Measurements from ENCODE around the gene SMIM1.

The SMIM1 gene

GRCh38 chr1:3771108-3772026, 1.2 kb upstream of the SMIM1 start:
- peak overlapping the region; percentile 52 for H3K4me3 ChIP-seq (ENCODE audit: low read depth, low read length)
- no peak for DNase-seq (ENCODE audit: low read depth)
- in situ Hi-C loops (cut with HindIII; ENCODE audit: low sequenced_read_pairs): loop anchor here (5.0 kb wide), 1 partner anchor 124 kb away; no protein-coding TSS in a partner anchor
- no peak for TF ChIP-seq CTCF (IDR thresholded peaks at IDR 0.05; ENCODE audit: low read depth, low read length, missing control alignments)

GRCh38 chr1:3772027-3772714, 378 bp upstream of the SMIM1 start:
- TF ChIP-seq CTCF (IDR thresholded peaks at IDR 0.05; ENCODE audit: low read depth, low read length, missing control alignments): no peak
- in situ Hi-C loops (cut with HindIII; ENCODE audit: low sequenced_read_pairs): loop anchor here (5.0 kb wide), 1 partner anchor 125 kb away; no protein-coding TSS in a partner anchor
- H3K4me3 ChIP-seq (ENCODE audit: low read depth, low read length): peak overlapping the region; percentile 52
- peak; percentile 38 for DNase-seq (ENCODE audit: low read depth)

- no peak for TF ChIP-seq CTCF (IDR thresholded peaks at IDR 0.05; ENCODE audit: low read depth, low read length, missing control alignments)
- H3K4me3 ChIP-seq (ENCODE audit: low read depth, low read length): no peak overlapping the region
- DNase-seq (ENCODE audit: low read depth): no peak
- in situ Hi-C loops (cut with HindIII; ENCODE audit: low sequenced_read_pairs): loop anchor here (5.0 kb wide), 1 partner anchor 126 kb away; no protein-coding TSS in a partner anchor
These were observed 1.2 kb downstream of the SMIM1 start for GRCh38 chr1:3773572-3774275.

GRCh38 chr1:3774276-3774945, 1.9 kb downstream of the SMIM1 start:
- in situ Hi-C loops (cut with HindIII; ENCODE audit: low sequenced_read_pairs): loop anchor here (5.0 kb wide), 1 partner anchor 127 kb away; no protein-coding TSS in a partner anchor
- TF ChIP-seq CTCF (IDR thresholded peaks at IDR 0.05; ENCODE audit: low read depth, low read length, missing control alignments): no peak
- no peak for DNase-seq (ENCODE audit: low read depth)
- H3K4me3 ChIP-seq (ENCODE audit: low read depth, low read length): no peak overlapping the region

- no peak for DNase-seq (ENCODE audit: low read depth)
- no peak overlapping the region for H3K4me3 ChIP-seq (ENCODE audit: low read depth, low read length)
- in situ Hi-C loops (cut with HindIII; ENCODE audit: low sequenced_read_pairs): loop anchor here (5.0 kb wide), 1 partner anchor 128 kb away; no protein-coding TSS in a partner anchor
- no peak for TF ChIP-seq CTCF (IDR thresholded peaks at IDR 0.05; ENCODE audit: low read depth, low read length, missing control alignments)
These were observed 2.5 kb downstream of the SMIM1 start for GRCh38 chr1:3774946-3775489.
